ENCODE results near the gene NDUFS8. TPM values are rescaled to one million over a fixed set of nuclear protein-coding genes. Genes with fewer than 3 reads are reported as not detected.

Gene NDUFS8
- total and polyA plus RNA-seq, 2 of the 13 experiments (the other 11 are each of a cell fraction or from before 2014, with no cell fraction given), result 96.7 to 158 TPM

DNA sequence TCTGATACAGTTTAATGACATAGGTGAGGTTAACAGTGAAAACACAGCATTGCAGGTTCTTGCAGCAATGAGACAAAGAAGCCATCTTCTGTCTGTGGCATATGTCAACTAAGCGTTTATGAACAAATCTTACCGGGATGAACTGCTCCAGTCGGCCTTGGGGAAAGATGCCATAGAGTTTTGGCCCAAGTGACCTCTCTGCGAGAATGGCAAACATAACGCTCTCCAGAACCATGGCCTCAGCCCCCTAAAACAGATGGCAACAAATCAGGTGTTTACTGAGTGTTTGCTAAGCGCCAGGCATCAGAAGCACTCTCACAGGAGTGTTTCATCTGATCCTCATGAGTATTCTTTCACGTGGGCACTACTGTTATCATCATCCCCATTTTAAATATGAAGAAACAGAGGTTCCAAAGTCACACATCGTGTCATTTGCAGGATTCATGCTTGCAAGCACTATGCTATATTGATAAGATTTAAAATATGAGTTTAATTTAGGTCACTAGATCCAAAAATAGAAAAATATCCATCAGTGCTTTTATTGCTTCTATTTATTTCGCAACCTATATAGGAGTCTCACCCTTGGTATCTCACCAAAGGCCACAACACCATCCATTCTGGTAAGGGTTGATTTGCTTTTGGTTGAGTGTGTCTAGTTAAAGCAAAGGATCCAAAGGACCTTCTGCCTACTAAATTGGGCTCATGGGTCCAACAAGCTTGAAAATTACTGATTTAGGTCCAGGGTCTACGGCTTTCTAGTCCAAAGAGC lies 44.3 kb downstream of the NDUFS8 start:
- CTCF ChIA-PET (ENCODE audit: low intra/inter-chr PET ratio, low total read pairs), result no interaction called here
- no peak overlapping the region for H3K9ac ChIP-seq (ENCODE audit: insufficient read depth, low read depth, low read length)
- POLR2A ChIA-PET, result no interaction called here
- no peaks in the 10 kb centered on the region for H3K9me3 ChIP-seq (ENCODE audit: low read length)
- H2AFZ ChIP-seq (ENCODE audit: low read length), result no peak overlapping the region
- H4K20me1 ChIP-seq (ENCODE audit: insufficient read depth, low read length), result peaks cover 17% of the 10 kb centered on the region; the same call in 1 of the 2 replicates
- ATAC-seq (no peak), DNase-seq (ENCODE audit: low spot score) (no peak), FAIRE-seq (no peak)
- H3K4me1 ChIP-seq (ENCODE audit: insufficient read depth, low read length), result peaks cover 35% of the 10 kb centered on the region
- peaks cover 44 to 86% of the 10 kb centered on the region in 2 experiments for H3K36me3 ChIP-seq (replicated peaks in 1 of 2; ENCODE audit: control insufficient read depth in 1 of 2, insufficient read depth in 2 of 2, low read length in 2 of 2)
- H3K27me3 ChIP-seq (ENCODE audit: control insufficient read depth in 1 of 2, insufficient read depth in 2 of 2, low read length in 2 of 2), result no peaks in the 10 kb centered on the region
- in situ Hi-C loops (cut with HindIII; ENCODE audit: extremely low pct_ligation_motif_present, low pct_unique_long_range_greater_than_20kb), result loop anchor here (10.0 kb wide), 1 partner anchor 130 kb away; no protein-coding TSS in a partner anchor
- H3K79me2 ChIP-seq (ENCODE audit: insufficient read depth, low read length), result peaks cover 48% of the 10 kb centered on the region
- intact Hi-C loops (cut with micrococcal nuclease; ENCODE audit: unreplicated experiment), result loop anchor here (5.0 kb wide), 1 partner anchor 133 kb away; no protein-coding TSS in a partner anchor
- no peak overlapping the region for H3K27ac ChIP-seq (ENCODE audit: extremely low read length, insufficient read depth, low read length)
- no peak overlapping the region for H3K4me2 ChIP-seq (ENCODE audit: low read depth, low read length)
- H3K4me3 ChIP-seq (replicated peaks in 1 of 3; ENCODE audit: insufficient read depth in 1 of 3, low read depth in 2 of 3, low read length in 3 of 3), result no peak overlapping the region
- TF ChIP-seq RBM22 (optimal IDR thresholded peaks at IDR 0.05; ENCODE audit: low read length), result peak; percentile 35
- TF ChIP-seq CEBPB (IDR thresholded peaks at IDR 0.05; ENCODE audit: borderline replicate concordance, low read depth, low read length), result peak; percentile 64; the same call in 1 of the 2 replicates
- TF ChIP-seq BORCS8-MEF2B (CRISPR knock-in tag; IDR thresholded peaks at IDR 0.05), result no peak
- WGBS (ENCODE audit: low lambda C conversion rate), result 96% methylated on average over 10 of the region's 10 CpGs
- BruUV-seq (replicated peaks), result no TSS peak

DNA sequence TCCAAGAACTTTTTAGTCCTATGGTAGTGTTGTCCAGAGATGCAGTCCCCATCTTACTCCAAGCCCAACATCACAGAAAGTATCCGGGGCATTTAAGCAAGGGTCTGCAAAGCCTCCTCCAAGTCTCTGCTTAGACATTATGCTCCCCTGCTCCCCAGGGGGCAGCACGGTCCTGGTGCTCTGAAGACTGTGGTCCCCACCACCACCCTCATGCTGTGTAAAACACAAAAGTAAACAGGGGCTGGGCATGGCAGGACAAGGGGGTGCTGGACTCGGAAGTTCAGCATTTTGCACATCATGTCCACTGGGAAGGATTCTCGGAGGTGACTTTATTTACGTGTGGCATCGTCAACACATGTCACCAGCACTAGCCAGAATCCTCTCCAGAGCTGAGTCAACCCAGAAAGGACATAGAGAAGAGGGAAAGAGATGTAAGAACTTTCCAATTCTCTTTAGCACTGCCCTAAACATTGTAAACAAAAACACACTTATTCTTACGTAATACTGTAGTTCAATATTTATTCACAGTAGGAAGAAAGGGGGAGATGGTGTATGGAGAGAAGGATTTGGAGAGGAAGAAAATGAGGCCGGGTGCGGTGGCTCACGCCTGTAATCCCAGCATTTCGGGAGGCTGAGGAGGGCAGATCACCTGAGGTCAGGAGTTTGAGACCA lies 46.0 kb downstream of the NDUFS8 start:
- intact Hi-C loops (cut with micrococcal nuclease; ENCODE audit: unreplicated experiment), result loop anchor here (5.0 kb wide), 1 partner anchor 131 kb away; no protein-coding TSS in a partner anchor
- ChIA-PET POLR2A (no interaction called here), CTCF (ENCODE audit: low intra/inter-chr PET ratio, low total read pairs) (interaction anchor here (1.4 kb wide), 1 partner anchor 130 kb away, joined by 5 read pairs; no protein-coding TSS in a partner anchor)
- no peak for TF ChIP-seq RFX3 (CRISPR knock-in tag; IDR thresholded peaks at IDR 0.05)
- peak; percentile 39; the same call in 1 of the 2 replicates for TF ChIP-seq GATAD2A (CRISPR knock-in tag; IDR thresholded peaks at IDR 0.05)
- peak; percentile 31; the same call in 1 of the 2 replicates for TF ChIP-seq ZNF687 (CRISPR knock-in tag; IDR thresholded peaks at IDR 0.05)
- TF ChIP-seq IKZF1 (IDR thresholded peaks at IDR 0.05), result no peak
- TF ChIP-seq FOXA1 (IDR thresholded peaks at IDR 0.05), result no peak
- TF ChIP-seq FOXA1 (CRISPR knock-in tag; IDR thresholded peaks at IDR 0.05), result peak; percentile 75
- TF ChIP-seq, protein P1, sequence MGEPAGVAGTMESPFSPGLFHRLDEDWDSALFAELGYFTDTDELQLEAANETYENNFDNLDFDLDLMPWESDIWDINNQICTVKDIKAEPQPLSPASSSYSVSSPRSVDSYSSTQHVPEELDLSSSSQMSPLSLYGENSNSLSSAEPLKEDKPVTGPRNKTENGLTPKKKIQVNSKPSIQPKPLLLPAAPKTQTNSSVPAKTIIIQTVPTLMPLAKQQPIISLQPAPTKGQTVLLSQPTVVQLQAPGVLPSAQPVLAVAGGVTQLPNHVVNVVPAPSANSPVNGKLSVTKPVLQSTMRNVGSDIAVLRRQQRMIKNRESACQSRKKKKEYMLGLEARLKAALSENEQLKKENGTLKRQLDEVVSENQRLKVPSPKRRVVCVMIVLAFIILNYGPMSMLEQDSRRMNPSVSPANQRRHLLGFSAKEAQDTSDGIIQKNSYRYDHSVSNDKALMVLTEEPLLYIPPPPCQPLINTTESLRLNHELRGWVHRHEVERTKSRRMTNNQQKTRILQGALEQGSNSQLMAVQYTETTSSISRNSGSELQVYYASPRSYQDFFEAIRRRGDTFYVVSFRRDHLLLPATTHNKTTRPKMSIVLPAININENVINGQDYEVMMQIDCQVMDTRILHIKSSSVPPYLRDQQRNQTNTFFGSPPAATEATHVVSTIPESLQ (CRISPR knock-in tag; conservative IDR thresholded peaks at IDR 0.05), result no peak

More for the DNA sequence above, 46.0 kb downstream of the NDUFS8 start:
- in situ Hi-C loops (cut with HindIII; ENCODE audit: extremely low pct_ligation_motif_present, low pct_unique_long_range_greater_than_20kb), result loop anchor here (10.0 kb wide), 1 partner anchor 128 kb away; no protein-coding TSS in a partner anchor
- no peak overlapping the region for H3K4me2 ChIP-seq (ENCODE audit: low read depth, low read length)
- H3K27me3 ChIP-seq (ENCODE audit: control insufficient read depth in 1 of 2, insufficient read depth in 2 of 2, low read length in 2 of 2), result no peaks in the 10 kb centered on the region
- FAIRE-seq (no peak), ATAC-seq (peak; percentile 69), DNase-seq (ENCODE audit: low spot score) (peak; percentile 33)
- H3K4me1 ChIP-seq (ENCODE audit: insufficient read depth, low read length), result peaks cover 35% of the 10 kb centered on the region
- no peak overlapping the region for H3K27ac ChIP-seq (ENCODE audit: extremely low read length, insufficient read depth, low read length)
- no peak overlapping the region for H2AFZ ChIP-seq (ENCODE audit: low read length)
- peaks cover 43 to 86% of the 10 kb centered on the region in 2 experiments for H3K36me3 ChIP-seq (replicated peaks in 1 of 2; ENCODE audit: control insufficient read depth in 1 of 2, insufficient read depth in 2 of 2, low read length in 2 of 2)
- peaks cover 19% of the 10 kb centered on the region; the same call in 1 of the 2 replicates for H4K20me1 ChIP-seq (ENCODE audit: insufficient read depth, low read length)
- peaks cover 65% of the 10 kb centered on the region for H3K79me2 ChIP-seq (ENCODE audit: insufficient read depth, low read length)
- no peak overlapping the region for H3K9ac ChIP-seq (ENCODE audit: insufficient read depth, low read depth, low read length)
- 70% methylated on average over 11 of the region's 11 CpGs for WGBS (ENCODE audit: low lambda C conversion rate)
- no peak overlapping the region for H3K4me3 ChIP-seq (replicated peaks in 1 of 3; ENCODE audit: insufficient read depth in 1 of 3, low read depth in 2 of 3, low read length in 3 of 3)
- no TSS peak for BruUV-seq (replicated peaks)
- H3K9me3 ChIP-seq (ENCODE audit: low read length), result no peaks in the 10 kb centered on the region
